Colonic mucosa (tissue), 4 donors: ENCODE data around the gene PSPH. TPM values are rescaled to one million over a fixed set of nuclear protein-coding genes. Genes with fewer than 3 reads are reported as not detected.
"Not testable (repeated sequence)": the region's sequence is repeated elsewhere in the genome, so short reads cannot be mapped to it uniquely, and the experiment has no call there.

Experiments used
- DNase-seq: peaks from one replicate; pipeline ENCODE4 v3.0.0-alpha.2; 2020
- H3K27ac ChIP-seq: fragments of 200-600 bp; one replicate; pipeline ENCODE4 v1.8.0; 2021
- H3K27me3 ChIP-seq: fragments of 200-600 bp; one replicate; pipeline ENCODE4 v1.8.0; 2021
- H3K36me3 ChIP-seq: fragments of 200-600 bp; one replicate; pipeline ENCODE4 v1.8.0; 2021
- H3K4me1 ChIP-seq: fragments of 200-600 bp; one replicate; pipeline ENCODE4 v1.8.0; 2021; ENCODE audit warnings: mild to moderate bottlenecking
- H3K4me3 ChIP-seq: fragments of 200-600 bp; one replicate; pipeline ENCODE4 v1.8.0; 2021
- H3K9ac ChIP-seq, 2 donors: one replicate each; pipeline ENCODE4 v1.7.0; 2013; ENCODE audit warnings: control low read depth in 2 of 2, low read depth in 2 of 2, low read length in 2 of 2
- H3K9me3 ChIP-seq: fragments of 200-600 bp; one replicate; pipeline ENCODE4 v1.8.0; 2021
- intact Hi-C: fragments of 100-400 bp; cut with DNase I; formaldehyde crosslinking; loops from one replicate; pipeline ENCODE4 v1.14.1; 2022
- total RNA-seq, 2 donors: library from RNA; stranded (reverse); fragmentation: NEBNext Ultra II Directional in 1 of 2; extraction: Animal tissue kit (Norgen Biotek cat#: 25700) in 1 of 2; gene quantifications; one replicate each; pipeline ENCODE4 v1.2.1, GENCODE V29; 2021
- TF ChIP-seq, protein P1 (sequence below): fragments of 200-600 bp; IDR thresholded peaks from one replicate; pipeline ENCODE4 v1.8.0; 2022; ENCODE audit warnings: antibody characterized with exemption, mild to moderate bottlenecking
- donor health status: healthy.
- donor health status: DM: no; HTN: no; CAD: no.
- donor health status: DM: no; HTN: no; CAD: no.

The PSPH gene
- total RNA-seq, result 10 to 100 TPM in 1 of 2 donors, 1 to 10 TPM in 1; 7.5 to 23.4 TPM

DNA sequence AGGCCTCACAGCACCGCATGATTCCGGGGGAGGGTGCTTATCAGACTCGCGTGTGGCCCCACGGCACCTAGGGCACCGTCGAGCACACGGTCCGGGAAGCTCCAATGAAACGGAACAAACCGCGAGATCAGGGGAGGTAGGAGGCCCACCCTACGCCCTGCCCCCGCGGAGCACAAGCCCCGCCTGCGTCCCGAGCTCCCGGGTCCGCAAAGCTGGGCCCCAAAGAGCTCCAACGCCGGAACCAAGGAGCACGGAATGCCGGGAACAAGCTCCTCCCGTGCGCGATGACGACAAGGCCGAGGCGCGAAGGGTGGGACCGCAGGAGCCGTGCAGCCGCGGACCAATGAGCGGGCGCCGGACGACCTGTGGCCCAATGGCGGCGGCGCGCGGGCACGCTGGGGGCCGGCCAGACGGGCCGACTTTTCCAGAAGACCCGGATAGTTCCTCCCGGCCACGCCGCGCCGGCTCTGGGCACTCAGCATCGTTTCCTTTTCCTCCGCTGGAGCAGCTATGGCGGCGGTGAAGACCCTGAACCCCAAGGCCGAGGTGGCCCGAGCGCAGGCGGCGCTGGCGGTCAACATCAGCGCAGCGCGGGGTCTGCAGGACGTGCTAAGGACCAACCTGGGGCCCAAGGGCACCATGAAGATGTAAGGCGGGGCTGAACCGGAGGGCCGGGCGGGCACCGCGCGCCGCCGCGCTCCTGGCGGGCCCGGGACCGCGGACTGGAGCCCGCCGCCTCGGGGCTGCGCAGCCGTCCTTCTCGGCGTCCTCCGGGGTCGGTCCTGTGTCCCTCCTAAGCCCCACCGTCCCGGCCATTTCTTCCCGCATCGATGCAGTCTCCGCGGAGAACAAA is at the start of gene PSPH, which contains the start of gene CCT6A:
Gene PSPH, minus strand, starts transcription at position 106 of the 853 bp plus-strand sequence. CDS start 30,232 bp downstream, outside the sequence.
Gene CCT6A, plus strand, starts transcription at position 427 of the 853 bp plus-strand sequence. Its CDS starts 84 bp downstream, at position 511.
- Histone ChIP-seq H3K27ac (peak within 1 kb of the TSS; percentile 86), H3K27me3 (no peaks in the 10 kb centered on the region), H3K9me3 (no peaks in the 10 kb centered on the region), H3K4me3 (peak within 1 kb of the TSS; percentile 71), H3K36me3 (no peaks in the 10 kb centered on the region), H3K9ac (peak within 1 kb of the TSS; percentile 96 to 98), H3K4me1 (peaks cover 9% of the 10 kb centered on the region)
- TF ChIP-seq, protein P1, sequence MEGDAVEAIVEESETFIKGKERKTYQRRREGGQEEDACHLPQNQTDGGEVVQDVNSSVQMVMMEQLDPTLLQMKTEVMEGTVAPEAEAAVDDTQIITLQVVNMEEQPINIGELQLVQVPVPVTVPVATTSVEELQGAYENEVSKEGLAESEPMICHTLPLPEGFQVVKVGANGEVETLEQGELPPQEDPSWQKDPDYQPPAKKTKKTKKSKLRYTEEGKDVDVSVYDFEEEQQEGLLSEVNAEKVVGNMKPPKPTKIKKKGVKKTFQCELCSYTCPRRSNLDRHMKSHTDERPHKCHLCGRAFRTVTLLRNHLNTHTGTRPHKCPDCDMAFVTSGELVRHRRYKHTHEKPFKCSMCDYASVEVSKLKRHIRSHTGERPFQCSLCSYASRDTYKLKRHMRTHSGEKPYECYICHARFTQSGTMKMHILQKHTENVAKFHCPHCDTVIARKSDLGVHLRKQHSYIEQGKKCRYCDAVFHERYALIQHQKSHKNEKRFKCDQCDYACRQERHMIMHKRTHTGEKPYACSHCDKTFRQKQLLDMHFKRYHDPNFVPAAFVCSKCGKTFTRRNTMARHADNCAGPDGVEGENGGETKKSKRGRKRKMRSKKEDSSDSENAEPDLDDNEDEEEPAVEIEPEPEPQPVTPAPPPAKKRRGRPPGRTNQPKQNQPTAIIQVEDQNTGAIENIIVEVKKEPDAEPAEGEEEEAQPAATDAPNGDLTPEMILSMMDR, result no peak
- DNase-seq, result peak; percentile 98
- intact Hi-C loops, result no loop called here

DNA sequence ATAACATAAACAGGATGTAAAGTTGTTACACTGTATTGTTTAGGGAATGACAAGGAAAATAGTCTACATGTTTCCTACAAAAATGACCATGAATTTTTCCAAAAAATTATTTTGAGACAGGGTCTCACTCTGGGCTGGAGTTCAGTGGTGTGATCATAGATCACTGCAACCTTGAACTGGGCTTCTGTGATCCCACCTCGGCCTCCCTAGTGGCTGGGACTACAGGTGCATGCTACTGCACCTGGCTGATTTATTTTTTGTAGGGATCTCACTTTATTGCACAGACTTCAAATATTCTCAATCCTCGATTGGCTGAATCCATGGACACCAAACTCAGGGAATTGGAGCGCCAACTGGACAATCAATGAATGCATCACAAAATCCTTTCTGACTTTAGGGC is 48.4 kb upstream of the PSPH start:
- TF ChIP-seq, protein P1, result no peak
- Histone ChIP-seq H3K9ac (no peak overlapping the region), H3K9me3 (no peaks in the 10 kb centered on the region), H3K36me3 (peaks cover 21% of the 10 kb centered on the region), H3K4me3 (no peak overlapping the region), H3K27me3 (no peaks in the 10 kb centered on the region), H3K4me1 (no peaks in the 10 kb centered on the region), H3K27ac (no peak overlapping the region)
- intact Hi-C loops, result no loop called here
- no peak for DNase-seq

DNA sequence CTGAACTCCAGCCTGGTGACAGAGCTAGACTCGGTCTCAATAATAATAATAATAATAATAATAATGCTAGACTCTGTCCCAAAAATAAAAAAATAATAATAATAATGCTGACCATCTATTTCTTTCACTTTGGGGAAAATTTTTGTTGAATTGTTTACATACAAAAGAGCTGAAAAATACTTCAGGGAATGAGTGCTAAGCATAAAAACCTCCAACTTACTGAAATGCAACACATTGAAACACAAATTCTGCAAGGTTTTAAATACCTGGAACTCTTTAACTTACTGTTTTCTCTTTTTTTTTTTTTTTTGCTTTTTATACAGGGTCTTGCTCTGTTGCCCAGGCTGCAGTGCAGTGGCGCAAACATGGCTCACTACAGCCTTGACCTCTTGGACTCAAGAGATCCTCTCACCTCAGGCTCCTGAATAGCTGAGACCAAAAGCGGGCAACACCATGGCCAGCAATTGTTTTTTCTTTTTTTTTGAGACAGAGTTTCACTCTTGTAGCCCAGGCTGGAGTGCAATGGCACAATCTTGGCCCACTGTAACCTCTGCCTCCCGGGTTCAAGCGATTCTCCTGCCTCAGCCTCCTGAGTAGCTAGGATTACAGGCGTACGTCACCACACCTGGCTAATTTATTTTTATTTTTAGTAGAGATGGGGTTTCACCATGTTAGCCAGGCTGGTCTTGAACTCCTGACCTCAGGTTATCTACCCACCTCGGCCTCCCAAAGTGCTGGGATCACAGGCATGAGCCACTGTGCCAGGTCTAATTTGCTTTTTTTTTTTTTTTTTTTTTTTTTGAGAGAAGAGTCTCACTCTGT is 47.2 kb upstream of the PSPH start:
- intact Hi-C loops, H3K9me3 ChIP-seq, H3K27me3 ChIP-seq, H3K4me1 ChIP-seq, H3K27ac ChIP-seq, H3K4me3 ChIP-seq, DNase-seq, H3K9ac ChIP-seq: not testable (repeated sequence)
- peaks cover 17% of the 10 kb centered on the region for H3K36me3 ChIP-seq

DNA sequence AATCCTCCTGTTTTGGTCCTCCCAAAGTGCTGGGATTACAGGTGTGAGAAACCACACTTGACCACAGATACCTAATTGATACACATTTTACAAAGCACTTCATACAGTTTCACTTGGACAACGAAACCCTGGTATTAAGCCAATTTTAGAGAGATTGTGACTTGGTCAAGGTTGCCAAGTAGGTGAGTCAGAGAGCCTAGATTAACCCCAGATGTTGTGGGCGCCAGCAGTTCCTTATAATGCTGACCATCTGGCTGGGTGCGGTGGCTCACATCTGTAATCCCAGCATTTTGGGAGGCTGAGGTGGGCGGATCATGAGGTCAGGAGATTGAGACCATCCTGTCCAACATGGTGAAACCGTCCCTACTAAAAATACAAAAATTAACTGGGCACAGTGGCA is 46.5 kb upstream of the PSPH start:
- Histone ChIP-seq H3K9ac (no peak overlapping the region), H3K27me3 (no peaks in the 10 kb centered on the region), H3K9me3 (no peaks in the 10 kb centered on the region), H3K4me1 (no peaks in the 10 kb centered on the region), H3K27ac (no peak overlapping the region), H3K36me3 (peaks cover 16% of the 10 kb centered on the region), H3K4me3 (no peak overlapping the region)
- TF ChIP-seq, protein P1, result no peak
- intact Hi-C loops, result no loop called here
- DNase-seq, result no peak

DNA sequence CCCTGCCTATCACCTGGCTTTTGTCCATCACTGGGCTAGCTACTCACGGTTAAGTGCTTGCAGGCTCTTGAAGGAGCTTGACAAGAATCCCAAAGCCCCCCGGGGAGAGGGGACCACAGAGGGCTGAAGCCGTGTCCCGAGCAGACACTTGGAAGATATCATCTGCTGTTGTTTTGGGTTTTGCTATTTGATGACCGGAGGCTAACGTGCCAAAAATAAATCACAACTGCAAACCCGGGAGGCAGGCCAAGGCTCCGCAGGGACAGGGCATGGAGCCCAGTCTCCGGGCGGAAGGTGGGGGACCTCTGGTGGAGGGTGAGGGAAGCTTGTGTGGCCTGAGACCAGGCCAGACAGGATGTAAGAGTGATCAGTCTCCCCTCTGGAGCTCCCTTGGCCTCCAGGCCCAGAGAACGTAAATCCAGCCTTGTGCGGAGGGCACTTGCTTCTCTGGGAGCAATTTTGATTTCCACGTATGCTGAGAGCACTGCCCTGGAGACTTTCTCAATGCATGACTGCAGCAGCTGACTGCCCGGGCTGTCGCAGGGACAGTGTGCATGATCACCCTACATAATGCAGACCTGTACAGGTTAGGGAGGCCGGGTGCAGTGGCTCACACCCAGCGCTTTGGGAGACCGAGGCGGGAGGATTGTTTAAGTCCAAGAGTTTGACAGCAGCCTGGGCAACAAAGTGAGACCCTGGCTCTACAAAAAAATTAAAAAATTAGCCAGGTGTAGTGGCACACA is 41.7 kb upstream of the PSPH start, which contains the start of gene PHKG1:
Gene PHKG1, minus strand, starts transcription at position 164 of the 743 bp plus-strand sequence. CDS start 4,011 bp downstream, outside the sequence.
- Histone ChIP-seq H3K9ac (no peak within 1 kb of the TSS), H3K4me3 (no peak within 1 kb of the TSS), H3K9me3 (no peaks in the 10 kb centered on the region), H3K27ac (no peak within 1 kb of the TSS), H3K27me3 (no peaks in the 10 kb centered on the region), H3K36me3 (no peaks in the 10 kb centered on the region), H3K4me1 (no peaks in the 10 kb centered on the region)
- intact Hi-C loops, result no loop called here
- TF ChIP-seq, protein P1, result peak; percentile 21
- peak; percentile 61 for DNase-seq

DNA sequence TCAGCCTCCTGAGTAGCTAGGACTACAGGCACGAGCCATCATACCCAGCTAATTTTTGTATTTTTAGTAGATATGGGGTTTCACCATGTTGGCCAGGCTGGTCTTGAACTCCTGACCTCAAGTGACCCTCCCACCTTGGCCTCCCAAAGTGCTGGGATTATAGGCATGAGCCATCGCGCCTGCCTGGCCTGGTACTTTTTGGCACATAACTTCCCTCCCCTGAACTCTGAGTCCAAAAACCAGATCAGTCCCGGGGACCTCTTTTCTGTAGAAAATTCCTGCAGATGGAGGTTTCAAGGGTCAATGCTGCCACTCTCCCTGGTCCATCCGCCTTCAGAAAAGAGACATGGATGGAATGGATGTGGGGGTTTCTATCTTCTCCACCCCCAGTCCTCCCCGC is 41.1 kb upstream of the PSPH start:
- H3K9ac ChIP-seq, DNase-seq, H3K4me3 ChIP-seq, intact Hi-C loops, H3K36me3 ChIP-seq, H3K9me3 ChIP-seq, H3K27ac ChIP-seq, H3K4me1 ChIP-seq, H3K27me3 ChIP-seq: not testable (repeated sequence)
